Endothelial cell of umbilical vein (primary cell): Measurements from ENCODE around the gene PNMA1.

Experiments used
- EZH2 ChIP-seq: IDR thresholded peaks from 2 replicates; pipeline ENCODE4 v1.6.1; 2012; ENCODE audit warnings: borderline replicate concordance, low read depth, mild to moderate bottlenecking, moderate library complexity, low read length, inconsistent platforms; ENCODE audit not compliant: severe bottlenecking
- MAX ChIP-seq: IDR thresholded peaks from 2 replicates; pipeline ENCODE4 v1.6.1; 2011; ENCODE audit not compliant: insufficient read depth, insufficient read length
- TF ChIP-seq, protein P1 (sequence below), 2 donors: IDR thresholded peaks; 1 replicate in 1 of 2; 2 replicates in 1 of 2; pipeline ENCODE4 v1.5.1; 2011; ENCODE audit warnings: low read length in 2 of 2, mild to moderate bottlenecking in 2 of 2, moderate library complexity in 2 of 2, control low read depth in 1 of 2, inconsistent platforms in 1 of 2, low read depth in 1 of 2; ENCODE audit not compliant: insufficient read depth in 1 of 2; ENCODE audit errors: extremely low read depth in 1 of 2

- no peak for TF ChIP-seq MAX
- TF ChIP-seq, protein P1, sequence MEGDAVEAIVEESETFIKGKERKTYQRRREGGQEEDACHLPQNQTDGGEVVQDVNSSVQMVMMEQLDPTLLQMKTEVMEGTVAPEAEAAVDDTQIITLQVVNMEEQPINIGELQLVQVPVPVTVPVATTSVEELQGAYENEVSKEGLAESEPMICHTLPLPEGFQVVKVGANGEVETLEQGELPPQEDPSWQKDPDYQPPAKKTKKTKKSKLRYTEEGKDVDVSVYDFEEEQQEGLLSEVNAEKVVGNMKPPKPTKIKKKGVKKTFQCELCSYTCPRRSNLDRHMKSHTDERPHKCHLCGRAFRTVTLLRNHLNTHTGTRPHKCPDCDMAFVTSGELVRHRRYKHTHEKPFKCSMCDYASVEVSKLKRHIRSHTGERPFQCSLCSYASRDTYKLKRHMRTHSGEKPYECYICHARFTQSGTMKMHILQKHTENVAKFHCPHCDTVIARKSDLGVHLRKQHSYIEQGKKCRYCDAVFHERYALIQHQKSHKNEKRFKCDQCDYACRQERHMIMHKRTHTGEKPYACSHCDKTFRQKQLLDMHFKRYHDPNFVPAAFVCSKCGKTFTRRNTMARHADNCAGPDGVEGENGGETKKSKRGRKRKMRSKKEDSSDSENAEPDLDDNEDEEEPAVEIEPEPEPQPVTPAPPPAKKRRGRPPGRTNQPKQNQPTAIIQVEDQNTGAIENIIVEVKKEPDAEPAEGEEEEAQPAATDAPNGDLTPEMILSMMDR (IDR thresholded peaks at IDR 0.05; ENCODE audit: extremely low read depth in 1 of 2, insufficient read depth in 1 of 2, low read depth in 1 of 2, low read length in 2 of 2): no peak
- no peak for TF ChIP-seq EZH2
Measured at GRCh38 chr14:73743431-73743931, 29.3 kb upstream of the PNMA1 start.
